Measurements from ENCODE around the gene MTUS2.
A peak's percentile ranks its signal among the peaks of the same experiment; 100 is the strongest.

Gene MTUS2

DNA sequence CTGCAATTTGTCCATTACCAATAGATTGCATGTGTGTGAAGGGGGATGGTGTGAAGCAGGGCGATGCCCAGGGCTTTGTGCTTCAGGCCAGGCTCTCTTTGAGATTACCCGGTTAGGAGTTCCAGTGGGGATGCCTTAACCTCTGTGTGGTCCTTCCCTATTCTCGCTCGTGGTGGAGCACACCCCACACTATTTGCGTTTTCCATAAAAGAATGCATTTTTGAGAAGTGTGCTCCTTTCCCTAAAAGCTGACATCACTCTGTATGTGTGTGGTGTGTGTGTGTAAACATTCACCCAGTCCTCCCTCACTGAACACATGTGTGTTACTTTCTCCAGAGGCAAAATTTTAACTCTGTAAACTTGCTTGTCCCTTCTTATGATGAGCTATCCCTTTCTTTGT lies 467.1 kb downstream of the MTUS2 start:
- no peak overlapping the region for H3K27ac ChIP-seq
- TF ChIP-seq, protein P1, sequence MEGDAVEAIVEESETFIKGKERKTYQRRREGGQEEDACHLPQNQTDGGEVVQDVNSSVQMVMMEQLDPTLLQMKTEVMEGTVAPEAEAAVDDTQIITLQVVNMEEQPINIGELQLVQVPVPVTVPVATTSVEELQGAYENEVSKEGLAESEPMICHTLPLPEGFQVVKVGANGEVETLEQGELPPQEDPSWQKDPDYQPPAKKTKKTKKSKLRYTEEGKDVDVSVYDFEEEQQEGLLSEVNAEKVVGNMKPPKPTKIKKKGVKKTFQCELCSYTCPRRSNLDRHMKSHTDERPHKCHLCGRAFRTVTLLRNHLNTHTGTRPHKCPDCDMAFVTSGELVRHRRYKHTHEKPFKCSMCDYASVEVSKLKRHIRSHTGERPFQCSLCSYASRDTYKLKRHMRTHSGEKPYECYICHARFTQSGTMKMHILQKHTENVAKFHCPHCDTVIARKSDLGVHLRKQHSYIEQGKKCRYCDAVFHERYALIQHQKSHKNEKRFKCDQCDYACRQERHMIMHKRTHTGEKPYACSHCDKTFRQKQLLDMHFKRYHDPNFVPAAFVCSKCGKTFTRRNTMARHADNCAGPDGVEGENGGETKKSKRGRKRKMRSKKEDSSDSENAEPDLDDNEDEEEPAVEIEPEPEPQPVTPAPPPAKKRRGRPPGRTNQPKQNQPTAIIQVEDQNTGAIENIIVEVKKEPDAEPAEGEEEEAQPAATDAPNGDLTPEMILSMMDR (conservative IDR thresholded peaks at IDR 0.05), result no peak

DNA sequence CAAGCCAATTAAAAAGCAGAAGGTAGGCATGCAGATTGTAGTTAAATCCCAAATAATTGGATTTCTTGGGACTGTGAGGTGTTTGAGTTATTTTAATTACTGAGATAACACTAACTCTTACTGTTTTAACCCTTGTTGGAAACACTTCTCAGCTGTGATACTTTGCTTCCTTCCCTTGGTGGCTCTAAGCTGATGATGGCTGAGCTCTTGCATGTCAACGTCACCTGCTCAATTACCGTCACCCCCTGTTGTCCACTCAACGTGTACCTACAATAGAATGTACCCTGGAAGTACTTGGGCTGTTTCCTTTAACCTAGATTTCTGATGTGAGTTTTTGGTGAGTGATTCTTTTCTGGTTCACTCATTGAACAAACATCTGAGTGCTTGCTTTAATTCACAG lies 471.9 kb downstream of the MTUS2 start:
- TF ChIP-seq, protein P1 (conservative IDR thresholded peaks at IDR 0.05), result no peak
- H3K27ac ChIP-seq, result no peak overlapping the region

DNA sequence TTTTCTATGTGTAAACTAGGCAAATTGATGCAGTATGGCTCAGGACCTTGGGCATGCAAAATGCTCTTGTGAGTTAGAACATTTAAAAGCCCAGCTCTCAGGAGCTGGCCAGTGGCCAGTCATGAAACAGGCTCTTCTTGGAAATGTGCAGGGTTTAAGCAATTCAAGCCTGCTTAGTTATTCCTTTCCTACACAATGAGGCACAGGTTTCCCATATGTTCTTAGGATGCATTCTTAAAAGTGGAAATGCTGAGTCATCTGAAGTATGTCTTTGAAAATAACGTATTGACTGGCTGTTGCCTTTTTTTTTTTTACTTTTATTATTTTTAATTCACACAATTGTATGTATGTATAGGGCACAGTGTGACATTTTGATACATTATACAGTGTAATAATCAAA lies 474.7 kb downstream of the MTUS2 start:
- TF ChIP-seq, protein P1 (conservative IDR thresholded peaks at IDR 0.05), result no peak
- H3K27ac ChIP-seq, result no peak overlapping the region

DNA sequence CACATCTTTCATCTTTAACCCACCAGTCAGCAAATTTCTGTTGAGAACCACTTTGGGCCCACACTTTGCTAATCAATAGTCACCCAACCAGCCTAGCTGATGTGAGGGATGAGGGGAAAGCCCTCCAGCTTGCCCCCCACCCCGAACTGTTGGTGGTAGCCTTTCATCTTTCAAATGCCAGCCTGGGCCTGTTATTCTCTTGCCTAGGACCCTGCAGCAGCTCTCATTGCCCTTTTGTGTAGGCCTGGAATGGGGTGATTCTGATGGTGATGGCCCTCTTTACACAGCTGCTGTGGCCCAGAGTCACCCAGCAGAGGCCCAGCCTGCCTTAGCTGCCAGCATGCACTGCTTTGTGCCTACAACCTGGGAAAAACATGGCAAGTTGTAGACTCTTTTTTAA lies 480.9 kb downstream of the MTUS2 start:
- TF ChIP-seq, protein P1 (conservative IDR thresholded peaks at IDR 0.05), result no peak
- H3K27ac ChIP-seq, result no peak overlapping the region

DNA sequence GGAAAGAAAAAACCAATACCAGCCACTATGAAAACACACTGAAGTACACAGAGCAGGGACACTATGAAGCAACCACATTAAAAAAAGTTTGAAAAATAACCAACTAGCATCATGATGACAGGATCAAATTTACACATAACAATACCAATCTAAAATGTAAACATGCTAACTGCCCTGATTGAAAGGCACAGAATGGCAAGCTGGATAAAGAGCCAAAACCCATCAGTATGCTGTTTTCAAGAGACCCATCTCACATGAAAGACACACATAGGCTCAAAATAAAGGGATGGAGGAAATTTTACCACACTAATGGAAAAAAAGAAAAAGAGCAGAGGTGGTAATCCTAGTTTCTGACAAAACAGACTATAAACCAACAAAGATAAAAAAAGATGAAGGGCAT lies 484.0 kb downstream of the MTUS2 start:
- TF ChIP-seq, protein P1 (conservative IDR thresholded peaks at IDR 0.05), result no peak
- no peak overlapping the region for H3K27ac ChIP-seq

DNA sequence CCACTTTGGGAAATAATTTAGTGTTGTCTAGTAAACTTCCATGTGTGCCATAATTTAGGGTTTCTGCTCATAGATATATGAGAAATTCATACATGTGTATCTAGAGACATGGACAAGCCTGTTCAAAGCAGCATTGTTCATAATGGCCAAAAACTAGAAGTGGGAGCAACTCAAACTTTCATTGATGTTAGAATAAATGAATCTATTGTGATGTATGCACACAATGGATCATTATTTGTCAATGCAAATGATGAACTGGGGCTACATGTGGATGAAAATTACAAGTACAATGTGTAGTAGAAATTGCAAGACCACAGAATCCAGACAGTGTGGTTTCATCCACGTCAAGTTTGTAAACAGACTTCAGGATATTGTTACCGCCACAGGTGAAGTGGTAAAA lies 490.7 kb downstream of the MTUS2 start:
- TF ChIP-seq, protein P1 (conservative IDR thresholded peaks at IDR 0.05), result no peak
- H3K27ac ChIP-seq, result no peak overlapping the region

DNA sequence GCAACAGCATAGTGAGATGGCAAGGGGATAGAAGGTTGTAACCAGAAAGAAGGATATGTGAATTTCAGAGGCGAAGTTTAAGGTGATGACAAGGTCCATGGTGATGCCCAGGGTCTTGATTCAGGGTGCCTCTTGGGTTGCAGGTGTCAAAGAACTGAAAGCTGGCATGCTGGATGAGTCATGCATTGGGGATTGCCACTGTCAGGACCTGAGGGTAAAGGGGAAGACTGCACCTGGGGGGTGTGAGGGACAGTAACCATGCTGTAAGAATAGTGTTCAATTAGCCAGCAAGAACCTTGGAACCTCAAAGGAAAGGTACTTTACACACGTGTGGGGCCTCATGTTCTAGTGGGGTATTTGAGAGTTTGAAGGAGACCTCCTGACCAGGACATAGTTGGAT lies 495.7 kb downstream of the MTUS2 start:
- TF ChIP-seq, protein P1 (conservative IDR thresholded peaks at IDR 0.05), result no peak
- no peak overlapping the region for H3K27ac ChIP-seq

DNA sequence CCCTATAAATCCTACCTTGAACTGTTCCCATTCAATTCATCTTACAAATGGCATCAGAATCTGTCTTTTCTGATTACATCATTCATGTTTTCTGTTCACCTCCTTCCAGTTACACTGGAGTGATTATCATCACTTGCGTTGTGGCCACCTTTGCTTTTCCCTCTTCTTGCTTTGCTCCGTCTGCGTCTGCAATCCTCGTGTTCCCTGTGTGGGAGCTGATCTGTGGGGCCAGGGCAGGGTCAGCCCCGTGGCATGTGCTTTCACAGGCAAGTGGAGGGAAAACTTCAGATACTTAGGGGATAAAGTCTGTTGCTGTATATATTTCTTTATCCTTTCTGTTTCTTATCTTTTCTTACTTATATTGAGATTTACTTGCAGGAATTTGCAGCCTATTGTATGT lies 497.7 kb downstream of the MTUS2 start:
- TF ChIP-seq, protein P1 (conservative IDR thresholded peaks at IDR 0.05), result no peak
- H3K27ac ChIP-seq, result peak overlapping the region; percentile 89
